Medulla oblongata (tissue), 1 donor: ENCODE results near the gene ASF1B.

Experiments
- DNase-seq: peaks from one replicate; pipeline ENCODE4 v3.0.0-alpha.2; 2015; ENCODE audit errors: extremely low spot score

Gene ASF1B

GRCh38 chr19:14138576-14139265, 2.3 kb upstream of the ASF1B start:
- peak; percentile 60 for DNase-seq

GRCh38 chr19:14135985-14136508, 342 bp downstream of the ASF1B start:
- DNase-seq, result no peak

GRCh38 chr19:14135355-14135754, 1.0 kb downstream of the ASF1B start:
- no peak for DNase-seq

- DNase-seq, result peak; percentile 65
Measured at GRCh38 chr19:14127929-14128509, 8.4 kb downstream of the ASF1B start.

GRCh38 chr19:14127176-14127575, 9.2 kb downstream of the ASF1B start:
- DNase-seq, result no peak

- no peak for DNase-seq
Measured at GRCh38 chr19:14122924-14123323, 13.5 kb downstream of the ASF1B start.

GRCh38 chr19:14120497-14120780, 15.9 kb downstream of the ASF1B start:
- DNase-seq, result no peak

- DNase-seq, result no peak
Measured at GRCh38 chr19:14119644-14120496, 16.5 kb downstream of the ASF1B start.

- no peak for DNase-seq
Measured at GRCh38 chr19:14119146-14119545, 17.2 kb downstream of the ASF1B start.

GRCh38 chr19:14118165-14119051, 18.0 kb downstream of the ASF1B start:
- DNase-seq, result peak; percentile 87

- peak; percentile 99 for DNase-seq
Measured at GRCh38 chr19:14117668-14118164, 18.7 kb downstream of the ASF1B start, which contains the start of gene PRKACA. Gene PRKACA, minus strand, starts transcription at chr19:14117762. Its CDS starts 215 bp downstream, at chr19:14117547.

GRCh38 chr19:14116918-14117578, 19.3 kb downstream of the ASF1B start:
- no peak for DNase-seq

- no peak for DNase-seq
Measured at GRCh38 chr19:14116525-14116917, 19.9 kb downstream of the ASF1B start.

- DNase-seq, result no peak
Measured at GRCh38 chr19:14115756-14116155, 20.6 kb downstream of the ASF1B start.

- peak; percentile 71 for DNase-seq
Measured at GRCh38 chr19:14114854-14115253, 21.5 kb downstream of the ASF1B start.

- DNase-seq, result no peak
Measured at GRCh38 chr19:14114439-14114838, 21.9 kb downstream of the ASF1B start.

- DNase-seq, result no peak
Measured at GRCh38 chr19:14113762-14114414, 22.5 kb downstream of the ASF1B start.

GRCh38 chr19:14112809-14113385, 23.5 kb downstream of the ASF1B start:
- peak; percentile 37 for DNase-seq

- DNase-seq, result no peak
Measured at GRCh38 chr19:14112051-14112808, 24.2 kb downstream of the ASF1B start.
